ENCODE results near the gene KCTD3. TPM values are rescaled to one million over a fixed set of nuclear protein-coding genes. Genes with fewer than 3 reads are reported as not detected.

Gene KCTD3
- total RNA-seq, 6 donors from 2014 or later = 17.9 to 55.4 (median 29.2) TPM

DNA sequence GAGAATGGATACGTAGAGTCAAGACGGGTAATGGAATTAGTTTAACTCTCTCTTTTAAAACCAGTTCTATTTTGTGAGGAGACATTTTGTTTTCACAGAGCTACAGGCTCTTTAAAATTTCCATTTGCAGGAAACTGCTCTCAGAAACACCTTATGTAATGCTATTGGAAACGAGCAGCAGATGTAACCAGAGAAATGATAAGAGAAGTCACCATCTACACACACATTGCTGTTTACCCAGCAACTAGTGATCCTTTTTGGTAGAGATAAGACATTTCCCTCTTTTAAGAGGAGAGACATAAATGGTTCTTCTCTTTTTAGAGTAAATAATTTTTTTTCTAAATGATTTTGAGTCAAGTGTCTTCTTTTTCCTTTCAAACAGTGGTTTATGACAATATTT is 80.6 kb downstream of the KCTD3 start:
- DNase-seq = no peak
- H3K9me3 ChIP-seq = no peaks in the 10 kb centered on the region
- H3K36me3 ChIP-seq = no peaks in the 10 kb centered on the region
- no peaks in the 10 kb centered on the region for H3K4me1 ChIP-seq
- H3K27ac ChIP-seq = no peak overlapping the region
- ATAC-seq (ENCODE audit: low FRiP score in 2 of 2) = no peak
- H3K4me3 ChIP-seq = no peak overlapping the region
- 61 to 67% methylated on average over 3 of the region's 3 CpGs for WGBS, 2 donors
- TF ChIP-seq, protein P1, sequence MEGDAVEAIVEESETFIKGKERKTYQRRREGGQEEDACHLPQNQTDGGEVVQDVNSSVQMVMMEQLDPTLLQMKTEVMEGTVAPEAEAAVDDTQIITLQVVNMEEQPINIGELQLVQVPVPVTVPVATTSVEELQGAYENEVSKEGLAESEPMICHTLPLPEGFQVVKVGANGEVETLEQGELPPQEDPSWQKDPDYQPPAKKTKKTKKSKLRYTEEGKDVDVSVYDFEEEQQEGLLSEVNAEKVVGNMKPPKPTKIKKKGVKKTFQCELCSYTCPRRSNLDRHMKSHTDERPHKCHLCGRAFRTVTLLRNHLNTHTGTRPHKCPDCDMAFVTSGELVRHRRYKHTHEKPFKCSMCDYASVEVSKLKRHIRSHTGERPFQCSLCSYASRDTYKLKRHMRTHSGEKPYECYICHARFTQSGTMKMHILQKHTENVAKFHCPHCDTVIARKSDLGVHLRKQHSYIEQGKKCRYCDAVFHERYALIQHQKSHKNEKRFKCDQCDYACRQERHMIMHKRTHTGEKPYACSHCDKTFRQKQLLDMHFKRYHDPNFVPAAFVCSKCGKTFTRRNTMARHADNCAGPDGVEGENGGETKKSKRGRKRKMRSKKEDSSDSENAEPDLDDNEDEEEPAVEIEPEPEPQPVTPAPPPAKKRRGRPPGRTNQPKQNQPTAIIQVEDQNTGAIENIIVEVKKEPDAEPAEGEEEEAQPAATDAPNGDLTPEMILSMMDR (IDR thresholded peaks at IDR 0.05) = no peak
- TF ChIP-seq POLR2AphosphoS5 (IDR thresholded peaks at IDR 0.05) (no peak), POLR2A (IDR thresholded peaks at IDR 0.05) (no peak), EP300 (IDR thresholded peaks at IDR 0.05) (no peak)
- no peaks in the 10 kb centered on the region for H3K27me3 ChIP-seq

GRCh38 chr1:215648957-215649356 is 81.9 kb downstream of the KCTD3 start:
- TF ChIP-seq EP300 (IDR thresholded peaks at IDR 0.05) (no peak), POLR2AphosphoS5 (IDR thresholded peaks at IDR 0.05) (no peak), POLR2A (IDR thresholded peaks at IDR 0.05) (no peak)
- Histone ChIP-seq H3K4me3 (no peak overlapping the region), H3K9me3 (no peaks in the 10 kb centered on the region), H3K36me3 (no peaks in the 10 kb centered on the region), H3K27me3 (no peaks in the 10 kb centered on the region), H3K4me1 (no peaks in the 10 kb centered on the region), H3K27ac (no peak overlapping the region)
- 89 to 93% methylated on average over 4 of the region's 4 CpGs for WGBS, 2 donors
- ATAC-seq (ENCODE audit: low FRiP score in 2 of 2) = no peak
- no peak for DNase-seq

DNA sequence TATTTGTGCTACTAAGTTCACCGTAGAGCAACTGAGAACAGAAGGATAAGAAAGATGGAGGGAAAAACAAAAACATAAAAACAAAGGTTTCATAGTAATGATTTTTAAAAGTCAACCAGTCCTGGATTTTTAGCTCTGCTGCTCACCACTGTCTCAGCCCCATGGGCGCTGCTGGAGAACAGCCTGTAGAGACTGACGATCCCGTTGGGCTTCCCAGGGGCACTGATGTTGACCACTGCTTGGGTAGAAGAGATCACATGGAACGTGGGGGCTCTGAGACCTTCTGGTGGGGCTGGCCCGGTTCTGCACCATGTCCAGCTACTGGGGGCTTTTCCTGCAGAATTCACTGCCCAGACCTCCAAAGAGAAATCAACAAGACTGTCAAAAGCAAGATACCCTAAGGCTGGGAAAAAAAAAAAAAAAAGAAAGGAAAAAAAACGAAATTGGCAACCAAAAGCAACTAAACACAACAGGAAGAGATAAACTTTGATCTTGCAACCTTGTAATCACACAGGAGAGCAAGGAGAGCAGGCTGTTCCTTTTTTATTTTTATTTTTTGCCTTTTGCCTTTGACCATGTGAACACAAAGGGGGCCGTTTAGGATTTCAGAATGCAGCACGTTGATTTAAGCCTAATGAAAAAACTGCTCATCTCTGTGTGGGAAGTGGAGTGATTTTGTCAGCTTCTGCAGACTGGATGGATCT is 83.5 kb downstream of the KCTD3 start:
- WGBS, 2 donors = 62 to 66% methylated on average over 9 of the region's 9 CpGs
- no peak for DNase-seq
- H3K4me3 ChIP-seq = no peak overlapping the region

DNA sequence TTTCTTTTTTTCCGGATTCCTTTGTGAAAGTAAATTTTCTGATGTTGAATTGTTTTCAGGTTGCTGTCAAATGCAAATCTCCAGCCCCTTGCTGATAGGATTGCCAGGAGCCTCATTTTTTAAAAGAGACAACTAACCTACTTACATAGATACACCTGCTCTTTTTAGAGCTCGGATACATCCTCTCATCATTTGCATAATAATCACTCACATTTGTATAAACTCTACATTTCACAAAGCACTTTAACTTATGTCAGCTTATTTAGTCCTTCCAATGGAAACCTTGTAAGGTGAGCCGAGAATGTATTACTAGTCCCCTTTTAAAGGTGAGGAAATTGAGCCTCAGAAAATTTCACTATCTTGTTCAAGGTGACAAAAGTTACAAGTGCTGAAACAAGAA is 84.8 kb downstream of the KCTD3 start:
- H3K9me3 ChIP-seq = no peaks in the 10 kb centered on the region
- no peak for TF ChIP-seq EP300 (IDR thresholded peaks at IDR 0.05)
- TF ChIP-seq POLR2A (IDR thresholded peaks at IDR 0.05) = no peak
- TF ChIP-seq, protein P1 (IDR thresholded peaks at IDR 0.05) = no peak
- DNase-seq (no peak), ATAC-seq (ENCODE audit: low FRiP score in 2 of 2) (no peak)
- H3K27me3 ChIP-seq = no peaks in the 10 kb centered on the region
- no peaks in the 10 kb centered on the region for H3K4me1 ChIP-seq
- WGBS, 2 donors = 60 to 62% methylated on average over 3 of the region's 3 CpGs
- no peak overlapping the region for H3K27ac ChIP-seq
- no peaks in the 10 kb centered on the region for H3K36me3 ChIP-seq
- no peak overlapping the region for H3K4me3 ChIP-seq

More for the DNA sequence above, 83.5 kb downstream of the KCTD3 start:
- no peaks in the 10 kb centered on the region for H3K4me1 ChIP-seq
- no peak for TF ChIP-seq POLR2AphosphoS5 (IDR thresholded peaks at IDR 0.05)
- ATAC-seq (ENCODE audit: low FRiP score in 2 of 2) = no peak
- H3K27ac ChIP-seq = no peak overlapping the region
- no peaks in the 10 kb centered on the region for H3K36me3 ChIP-seq
- no peaks in the 10 kb centered on the region for H3K9me3 ChIP-seq
- H3K27me3 ChIP-seq = no peaks in the 10 kb centered on the region

GRCh38 chr1:215652371-215652770 is 85.3 kb downstream of the KCTD3 start:
- DNase-seq = no peak
- no peak overlapping the region for H3K4me3 ChIP-seq
- TF ChIP-seq, protein P1 (IDR thresholded peaks at IDR 0.05) = no peak
- TF ChIP-seq EP300 (IDR thresholded peaks at IDR 0.05) = no peak
- no peak for TF ChIP-seq POLR2A (IDR thresholded peaks at IDR 0.05)
- no peak for TF ChIP-seq POLR2AphosphoS5 (IDR thresholded peaks at IDR 0.05)
- 72 to 76% methylated on average over 1 of the region's 1 CpG for WGBS, 2 donors
- no peaks in the 10 kb centered on the region for H3K9me3 ChIP-seq
- H3K27ac ChIP-seq = no peak overlapping the region
- no peaks in the 10 kb centered on the region for H3K4me1 ChIP-seq
- H3K27me3 ChIP-seq = no peaks in the 10 kb centered on the region
- ATAC-seq (ENCODE audit: low FRiP score in 2 of 2) = no peak
- no peaks in the 10 kb centered on the region for H3K36me3 ChIP-seq

- DNase-seq (no peak), ATAC-seq (ENCODE audit: low FRiP score in 2 of 2) (no peak)
- no peak overlapping the region for H3K27ac ChIP-seq
- H3K36me3 ChIP-seq = no peaks in the 10 kb centered on the region
- no peak overlapping the region for H3K4me3 ChIP-seq
- TF ChIP-seq POLR2AphosphoS5 (IDR thresholded peaks at IDR 0.05) (no peak), EP300 (IDR thresholded peaks at IDR 0.05) (no peak), POLR2A (IDR thresholded peaks at IDR 0.05) (no peak)
- TF ChIP-seq, protein P1 (IDR thresholded peaks at IDR 0.05) = no peak
- H3K4me1 ChIP-seq = no peaks in the 10 kb centered on the region
- 88 to 90% methylated on average over 4 of the region's 4 CpGs for WGBS, 2 donors
- H3K27me3 ChIP-seq = no peaks in the 10 kb centered on the region
- H3K9me3 ChIP-seq = no peaks in the 10 kb centered on the region
Observed at GRCh38 chr1:215657047-215657446, 89.9 kb downstream of the KCTD3 start.
